Measurements from ENCODE around the gene NT5C3B.
"Not testable (repeated sequence)": the region's sequence is repeated elsewhere in the genome, so short reads cannot be mapped to it uniquely, and the experiment has no call there.

Gene NT5C3B

DNA sequence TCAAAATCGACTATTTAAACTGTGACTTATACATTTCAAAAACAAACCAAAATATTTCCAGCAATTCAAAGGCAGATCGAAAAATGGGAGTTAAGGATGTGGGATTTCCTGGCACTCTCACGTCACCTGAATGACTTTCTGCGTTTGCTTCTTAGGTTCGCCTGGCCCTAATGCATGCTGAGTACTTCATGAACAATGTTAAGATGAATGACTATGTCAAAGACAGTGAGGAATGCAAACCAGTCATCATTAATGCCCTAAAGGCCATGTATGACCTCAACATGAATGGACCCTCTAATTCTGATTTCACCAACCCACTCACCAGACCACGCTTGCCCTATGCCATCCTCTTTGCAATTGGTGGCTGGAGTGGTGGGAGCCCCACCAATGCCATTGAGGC lies 8.9 kb upstream of the NT5C3B start:
- no peak for DNase-seq
- no peak overlapping the region for H3K27ac ChIP-seq (ENCODE audit: insufficient read depth, low read length, poor library complexity, severe bottlenecking)
- H3K4me3 ChIP-seq (ENCODE audit: insufficient read depth, low read depth, low read length, poor library complexity, severe bottlenecking), result no peak overlapping the region
- H3K9me3 ChIP-seq (ENCODE audit: control insufficient read depth, low read length), result no peaks in the 10 kb centered on the region
- no peaks in the 10 kb centered on the region for H3K27me3 ChIP-seq (replicated peaks; ENCODE audit: control insufficient read depth, insufficient read depth, low read length, poor library complexity, severe bottlenecking)
- H3K36me3 ChIP-seq (ENCODE audit: control insufficient read depth, insufficient read depth, low read length), result peaks cover 4% of the 10 kb centered on the region
- no peaks in the 10 kb centered on the region for H3K4me1 ChIP-seq (ENCODE audit: control insufficient read depth, insufficient read depth, low read length, poor library complexity, severe bottlenecking)

DNA sequence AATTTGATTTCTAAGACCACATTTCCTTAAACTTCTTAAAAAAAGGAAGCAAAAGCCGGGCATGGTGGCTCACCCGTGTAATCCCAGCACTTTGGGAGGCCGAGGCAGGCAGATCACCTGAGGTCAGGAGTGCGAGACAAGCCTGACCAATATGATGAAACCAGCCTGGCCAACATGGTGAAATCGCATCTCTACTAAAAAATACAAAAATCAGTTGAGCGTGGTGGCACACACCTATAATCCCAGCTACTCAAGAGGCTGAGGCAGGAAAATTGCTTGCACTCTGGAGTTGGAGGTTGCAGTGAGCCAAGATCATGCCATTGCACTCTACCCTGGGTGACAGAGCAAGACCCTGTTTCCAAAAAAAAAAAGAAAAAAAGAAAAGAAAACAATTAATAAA lies 4.7 kb upstream of the NT5C3B start:
- DNase-seq; H3K4me3 ChIP-seq (ENCODE audit: insufficient read depth, low read depth, low read length, poor library complexity, severe bottlenecking); H3K27ac ChIP-seq (ENCODE audit: insufficient read depth, low read length, poor library complexity, severe bottlenecking); H3K27me3 ChIP-seq (replicated peaks; ENCODE audit: control insufficient read depth, insufficient read depth, low read length, poor library complexity, severe bottlenecking); H3K4me1 ChIP-seq (ENCODE audit: control insufficient read depth, insufficient read depth, low read length, poor library complexity, severe bottlenecking); H3K9me3 ChIP-seq (ENCODE audit: control insufficient read depth, low read length); H3K36me3 ChIP-seq (ENCODE audit: control insufficient read depth, insufficient read depth, low read length): not testable (repeated sequence)

DNA sequence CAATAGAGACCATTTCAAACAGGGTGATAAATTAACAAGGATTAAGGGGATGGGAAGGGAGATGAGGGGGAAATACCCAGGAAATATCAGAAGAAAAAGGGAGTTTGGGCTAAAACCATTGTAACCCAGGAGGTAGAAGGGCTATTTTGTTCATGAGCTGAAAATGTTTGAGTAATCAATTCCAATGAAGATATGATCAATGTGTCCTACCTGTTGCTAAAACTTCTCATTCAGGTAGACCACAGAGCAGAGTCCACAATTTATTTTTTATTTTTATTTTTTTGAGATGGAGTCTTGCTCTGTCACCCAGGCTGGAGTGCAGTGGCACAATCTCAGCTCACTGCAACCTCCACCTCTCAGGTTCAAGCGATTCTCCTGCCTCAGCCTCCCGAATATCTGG lies 3.4 kb upstream of the NT5C3B start:
- not testable (repeated sequence) for H3K36me3 ChIP-seq (ENCODE audit: control insufficient read depth, insufficient read depth, low read length); H3K9me3 ChIP-seq (ENCODE audit: control insufficient read depth, low read length); H3K27ac ChIP-seq (ENCODE audit: insufficient read depth, low read length, poor library complexity, severe bottlenecking); DNase-seq; H3K4me3 ChIP-seq (ENCODE audit: insufficient read depth, low read depth, low read length, poor library complexity, severe bottlenecking); H3K27me3 ChIP-seq (replicated peaks; ENCODE audit: control insufficient read depth, insufficient read depth, low read length, poor library complexity, severe bottlenecking)
- H3K4me1 ChIP-seq (ENCODE audit: control insufficient read depth, insufficient read depth, low read length, poor library complexity, severe bottlenecking), result peaks cover 11% of the 10 kb centered on the region

GRCh38 chr17:41837761-41838538 lies 1.9 kb upstream of the NT5C3B start, which contains the start of gene KLHL10:
Gene KLHL10 (plus strand): TSS chr17:41837825. CDS start chr17:41837933, 108 bp downstream.
- DNase-seq, result no peak
- no peak within 1 kb of the TSS for H3K27ac ChIP-seq (ENCODE audit: insufficient read depth, low read length, poor library complexity, severe bottlenecking)
- peak within 1 kb of the TSS; percentile 79 for H3K4me3 ChIP-seq (ENCODE audit: insufficient read depth, low read depth, low read length, poor library complexity, severe bottlenecking)

DNA sequence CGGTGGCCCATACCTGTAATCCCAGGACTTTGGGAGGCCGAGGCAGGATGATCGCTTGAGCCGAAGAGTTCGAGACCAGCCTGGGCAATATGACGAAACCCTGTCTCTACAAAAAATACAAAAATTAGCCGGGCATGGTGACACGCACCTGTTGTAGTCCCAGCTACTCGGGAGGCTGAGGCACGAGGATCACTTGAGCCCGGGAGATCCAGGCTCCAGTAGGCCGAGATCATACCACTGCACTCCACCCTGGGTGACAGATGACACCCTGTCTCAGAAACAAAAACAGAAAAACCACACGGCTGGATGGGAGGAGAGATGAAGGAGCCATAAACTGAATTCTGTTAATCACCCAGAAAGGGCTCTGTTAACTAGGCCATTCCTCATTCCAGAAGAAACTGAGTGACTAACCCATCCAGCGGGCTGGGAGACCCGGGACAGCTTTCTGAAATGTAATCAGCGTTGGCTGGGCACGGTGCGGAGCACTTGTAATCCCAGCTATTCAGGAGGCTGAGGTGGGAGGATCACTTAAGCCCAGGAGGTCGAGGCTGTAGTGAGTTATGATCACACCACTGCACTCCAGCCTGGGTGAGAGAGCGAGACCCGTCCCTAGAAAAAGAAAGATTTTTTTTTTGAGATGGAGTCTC lies 641 bp upstream of the NT5C3B start:
- Histone ChIP-seq H3K4me1 (ENCODE audit: control insufficient read depth, insufficient read depth, low read length, poor library complexity, severe bottlenecking) (peaks cover 11% of the 10 kb centered on the region), H3K27ac (ENCODE audit: insufficient read depth, low read length, poor library complexity, severe bottlenecking) (no peak overlapping the region)
- DNase-seq, result no peak

More at GRCh38 chr17:41837761-41838538, 1.9 kb upstream of the NT5C3B start, which contains the start of gene KLHL10:
- H3K4me1 ChIP-seq (ENCODE audit: control insufficient read depth, insufficient read depth, low read length, poor library complexity, severe bottlenecking), result peaks cover 11% of the 10 kb centered on the region
- no peaks in the 10 kb centered on the region for H3K27me3 ChIP-seq (replicated peaks; ENCODE audit: control insufficient read depth, insufficient read depth, low read length, poor library complexity, severe bottlenecking)
- H3K36me3 ChIP-seq (ENCODE audit: control insufficient read depth, insufficient read depth, low read length), result no peaks in the 10 kb centered on the region
- H3K9me3 ChIP-seq (ENCODE audit: control insufficient read depth, low read length), result no peaks in the 10 kb centered on the region

DNA sequence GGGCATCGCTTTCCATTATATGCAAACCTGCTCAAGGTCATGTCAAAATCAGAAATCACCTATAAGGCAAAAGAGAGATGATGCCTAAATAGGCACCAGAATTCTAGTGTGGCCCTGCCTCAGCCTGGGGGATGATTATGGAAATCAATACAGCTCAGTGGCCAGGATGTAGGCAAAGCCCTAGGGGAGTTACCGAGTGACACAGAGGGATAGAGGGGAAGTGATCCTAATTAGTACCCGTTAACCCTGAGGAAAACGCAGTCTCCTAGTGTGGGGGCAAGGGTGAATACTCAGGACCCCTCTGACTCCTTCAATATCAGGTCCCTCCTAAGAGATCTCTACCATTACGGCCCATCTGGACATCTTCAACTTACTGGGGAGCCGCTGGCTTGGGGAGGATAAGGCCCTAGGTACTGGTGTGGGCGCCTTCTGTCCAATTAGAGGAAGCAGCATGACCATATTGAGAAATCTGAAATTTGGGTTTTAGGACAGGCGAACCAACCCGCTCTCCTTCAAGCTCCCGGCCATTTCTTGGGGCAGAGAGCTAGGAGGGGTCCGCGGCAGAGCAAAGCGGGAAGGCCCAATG lies 725 bp downstream of the NT5C3B start:
- no peak for DNase-seq
- no peaks in the 10 kb centered on the region for H3K27me3 ChIP-seq (replicated peaks; ENCODE audit: control insufficient read depth, insufficient read depth, low read length, poor library complexity, severe bottlenecking)
- peak overlapping the region; percentile 79 for H3K4me3 ChIP-seq (ENCODE audit: insufficient read depth, low read depth, low read length, poor library complexity, severe bottlenecking)
- peaks cover 11% of the 10 kb centered on the region for H3K4me1 ChIP-seq (ENCODE audit: control insufficient read depth, insufficient read depth, low read length, poor library complexity, severe bottlenecking)
- peak overlapping the region; percentile 52 for H3K27ac ChIP-seq (ENCODE audit: insufficient read depth, low read length, poor library complexity, severe bottlenecking)
- no peaks in the 10 kb centered on the region for H3K9me3 ChIP-seq (ENCODE audit: control insufficient read depth, low read length)
- H3K36me3 ChIP-seq (ENCODE audit: control insufficient read depth, insufficient read depth, low read length), result no peaks in the 10 kb centered on the region

More for the DNA sequence above, 641 bp upstream of the NT5C3B start:
- Histone ChIP-seq H3K27me3 (replicated peaks; ENCODE audit: control insufficient read depth, insufficient read depth, low read length, poor library complexity, severe bottlenecking) (no peaks in the 10 kb centered on the region), H3K36me3 (ENCODE audit: control insufficient read depth, insufficient read depth, low read length) (no peaks in the 10 kb centered on the region), H3K9me3 (ENCODE audit: control insufficient read depth, low read length) (no peaks in the 10 kb centered on the region), H3K4me3 (ENCODE audit: insufficient read depth, low read depth, low read length, poor library complexity, severe bottlenecking) (peak overlapping the region; percentile 79)

- H3K27me3 ChIP-seq (replicated peaks; ENCODE audit: control insufficient read depth, insufficient read depth, low read length, poor library complexity, severe bottlenecking); H3K4me3 ChIP-seq (ENCODE audit: insufficient read depth, low read depth, low read length, poor library complexity, severe bottlenecking); H3K27ac ChIP-seq (ENCODE audit: insufficient read depth, low read length, poor library complexity, severe bottlenecking); H3K36me3 ChIP-seq (ENCODE audit: control insufficient read depth, insufficient read depth, low read length); H3K4me1 ChIP-seq (ENCODE audit: control insufficient read depth, insufficient read depth, low read length, poor library complexity, severe bottlenecking); DNase-seq; H3K9me3 ChIP-seq (ENCODE audit: control insufficient read depth, low read length): not testable (repeated sequence)
Observed at GRCh38 chr17:41829961-41830360, 6.1 kb downstream of the NT5C3B start.

- no peak overlapping the region for H3K4me3 ChIP-seq (ENCODE audit: insufficient read depth, low read depth, low read length, poor library complexity, severe bottlenecking)
- H3K36me3 ChIP-seq (ENCODE audit: control insufficient read depth, insufficient read depth, low read length), result no peaks in the 10 kb centered on the region
- H3K9me3 ChIP-seq (ENCODE audit: control insufficient read depth, low read length), result no peaks in the 10 kb centered on the region
- no peak overlapping the region for H3K27ac ChIP-seq (ENCODE audit: insufficient read depth, low read length, poor library complexity, severe bottlenecking)
- DNase-seq, result no peak
- no peaks in the 10 kb centered on the region for H3K4me1 ChIP-seq (ENCODE audit: control insufficient read depth, insufficient read depth, low read length, poor library complexity, severe bottlenecking)
- no peaks in the 10 kb centered on the region for H3K27me3 ChIP-seq (replicated peaks; ENCODE audit: control insufficient read depth, insufficient read depth, low read length, poor library complexity, severe bottlenecking)
Observed at GRCh38 chr17:41825175-41825845, 10.7 kb downstream of the NT5C3B start.

GRCh38 chr17:41824086-41824485 lies 11.9 kb downstream of the NT5C3B start:
- H3K36me3 ChIP-seq (ENCODE audit: control insufficient read depth, insufficient read depth, low read length), result no peaks in the 10 kb centered on the region
- no peak for DNase-seq
- H3K27me3 ChIP-seq (replicated peaks; ENCODE audit: control insufficient read depth, insufficient read depth, low read length, poor library complexity, severe bottlenecking), result no peaks in the 10 kb centered on the region
- H3K27ac ChIP-seq (ENCODE audit: insufficient read depth, low read length, poor library complexity, severe bottlenecking), result no peak overlapping the region
- no peak overlapping the region for H3K4me3 ChIP-seq (ENCODE audit: insufficient read depth, low read depth, low read length, poor library complexity, severe bottlenecking)
- no peaks in the 10 kb centered on the region for H3K4me1 ChIP-seq (ENCODE audit: control insufficient read depth, insufficient read depth, low read length, poor library complexity, severe bottlenecking)
- H3K9me3 ChIP-seq (ENCODE audit: control insufficient read depth, low read length), result no peaks in the 10 kb centered on the region

All from effector memory CD4-positive, alpha-beta T cell (primary cell).